ENCODE data around the gene ITGA7.
A peak's percentile ranks its signal among the peaks of the same experiment; 100 is the strongest.
"Not testable (repeated sequence)": the region's sequence is repeated elsewhere in the genome, so short reads cannot be mapped to it uniquely, and the experiment has no call there.

The ITGA7 gene

GRCh38 chr12:55676707-55677106, 31.0 kb downstream of the ITGA7 start:
- no peak for DNase-seq

- DNase-seq: no peak
Observed at GRCh38 chr12:55675666-55676065, 32.0 kb downstream of the ITGA7 start.

GRCh38 chr12:55673638-55674037, 34.1 kb downstream of the ITGA7 start:
- DNase-seq: no peak

- no peak for DNase-seq
Observed at GRCh38 chr12:55671746-55672145, 36.0 kb downstream of the ITGA7 start.

- DNase-seq: no peak
Observed at GRCh38 chr12:55670276-55670675, 37.4 kb downstream of the ITGA7 start.

GRCh38 chr12:55666508-55666907, 41.2 kb downstream of the ITGA7 start:
- no peak for DNase-seq

GRCh38 chr12:55664826-55665225, 42.9 kb downstream of the ITGA7 start:
- DNase-seq: no peak

GRCh38 chr12:55663391-55663790, 44.3 kb downstream of the ITGA7 start:
- no peak for DNase-seq

GRCh38 chr12:55659486-55660385, 48.0 kb downstream of the ITGA7 start:
- no peak for DNase-seq

GRCh38 chr12:55658635-55659391, 48.9 kb downstream of the ITGA7 start:
- DNase-seq: no peak

- DNase-seq: no peak
Observed at GRCh38 chr12:55658212-55658611, 49.5 kb downstream of the ITGA7 start.

- DNase-seq: no peak
Observed at GRCh38 chr12:55657212-55657611, 50.5 kb downstream of the ITGA7 start.

GRCh38 chr12:55654511-55655214, 53.0 kb downstream of the ITGA7 start:
- DNase-seq: no peak

- no peak for DNase-seq
Observed at GRCh38 chr12:55653031-55653430, 54.7 kb downstream of the ITGA7 start.

GRCh38 chr12:55652352-55652751, 55.4 kb downstream of the ITGA7 start:
- no peak for DNase-seq

- no peak for DNase-seq
Observed at GRCh38 chr12:55651299-55651683, 56.4 kb downstream of the ITGA7 start.

- DNase-seq: not testable (repeated sequence)
Observed at GRCh38 chr12:55650620-55651298, 56.9 kb downstream of the ITGA7 start.

- DNase-seq: no peak
Observed at GRCh38 chr12:55647027-55647426, 60.7 kb downstream of the ITGA7 start.

GRCh38 chr12:55644591-55644990, 63.1 kb downstream of the ITGA7 start:
- no peak for DNase-seq

GRCh38 chr12:55642669-55643068, 65.0 kb downstream of the ITGA7 start:
- DNase-seq: no peak

GRCh38 chr12:55642267-55642666, 65.4 kb downstream of the ITGA7 start:
- DNase-seq: no peak

- no peak for DNase-seq
Observed at GRCh38 chr12:55641595-55641994, 66.1 kb downstream of the ITGA7 start.

- DNase-seq: peak; percentile 46
Observed at GRCh38 chr12:55637467-55637866, 70.2 kb downstream of the ITGA7 start.
